K562 (cell line): Measurements from ENCODE around the gene CRB2. TPM values are rescaled to one million over a fixed set of nuclear protein-coding genes. Genes with fewer than 3 reads are reported as not detected.

Experiments used
- ATAC-seq: fragments of 200-7000 bp; cut with Tn5 transposase; 3 replicates; pipeline ENCODE4 v1.9.1; 2020; ENCODE audit warnings: moderate library complexity
- BruUV-seq: library from RNA; stranded (reverse); fragments of 400-500 nt; replicated peaks from 2 replicates; lab custom pipeline; 2021; lab: Mats Ljungman, UMichigan
- CTCF ChIA-PET: fragments of 300-600 bp; formaldehyde crosslinking; extraction: SDS; loops from one replicate; lab custom pipeline; 2021; ENCODE audit warnings: low intra/inter-chr PET ratio; lab: Yijun Ruan, JAX
- POLR2A ChIA-PET: fragments of 300-600, 350-650 bp; sonication (Branson Sonifier 250); formaldehyde crosslinking; extraction: SDS; loops from one replicate; lab custom pipeline; 2021; ENCODE audit warnings: antibody characterized with exemption, inconsistent platforms; lab: Yijun Ruan, JAX
- DNase-seq, 4 experiments: peaks; one replicate each; pipeline versions ENCODE4 v3.0.0 to v3.0.0-alpha.2; 2011 to 2018; ENCODE audit warnings: low spot score in 3 of 4, mixed read lengths in 3 of 4; ENCODE audit errors: extremely low read depth in 1 of 4
- FAIRE-seq: peaks from 2 replicates; lab custom pipeline; 2011; peaks lifted over from hg19 to GRCh38; lab: Jason Lieb, UNC
- H2AFZ ChIP-seq: 2 replicates; pipeline ENCODE4 v1.6.0; 2011; ENCODE audit warnings: low read depth, low read length, control low read depth, inconsistent platforms
- H3K27ac ChIP-seq: fragments of 200-600 bp; 3 replicates; pipeline ENCODE4 v1.8.0; 2011; ENCODE audit warnings: low read depth, mild to moderate bottlenecking, control low read depth, inconsistent platforms, low read length, moderate library complexity, mixed read lengths; ENCODE audit errors: extremely low read depth
- H3K27me3 ChIP-seq, 2 experiments: fragments of 300-600 bp in 1 of 2; 2 replicates in 1 of 2; 3 replicates in 1 of 2; pipeline versions ENCODE4 v1.6.0 to v1.8.0; 2011; ENCODE audit warnings: inconsistent platforms in 2 of 2, low read length in 2 of 2, mild to moderate bottlenecking in 1 of 2, mixed read lengths in 1 of 2, moderate library complexity in 1 of 2; ENCODE audit not compliant: control insufficient read depth in 2 of 2, insufficient read depth in 2 of 2
- H3K36me3 ChIP-seq: fragments of 300-600 bp; 3 replicates; pipeline ENCODE4 v1.8.0; 2011; ENCODE audit warnings: mild to moderate bottlenecking, low read length, inconsistent platforms; ENCODE audit not compliant: control insufficient read depth, insufficient read depth
- H3K4me1 ChIP-seq, 2 experiments: fragments of 200-600 bp in 1 of 2; replicated peaks in 1 of 2; 2 replicates in 1 of 2; 3 replicates in 1 of 2; pipeline versions ENCODE4 v1.5.1 to v1.8.0; 2011; ENCODE audit warnings: inconsistent platforms in 2 of 2, low read length in 2 of 2, mild to moderate bottlenecking in 1 of 2, mixed read lengths in 1 of 2, moderate library complexity in 1 of 2; ENCODE audit not compliant: control insufficient read depth in 2 of 2, insufficient read depth in 2 of 2
- H3K4me2 ChIP-seq: 2 replicates; pipeline ENCODE4 v1.6.1; 2011; ENCODE audit warnings: low read length, control low read depth, inconsistent platforms, mixed read lengths; ENCODE audit not compliant: insufficient read depth
- H3K4me3 ChIP-seq: fragments of 200-600 bp; sonication (generic), shearing (Covaris generic); 2 replicates; pipeline ENCODE4 v1.5.1; 2016; ENCODE audit warnings: control low read depth, inconsistent platforms
- H3K79me2 ChIP-seq: fragments of 200-600 bp; 3 replicates; pipeline ENCODE4 v1.8.0; 2011; ENCODE audit warnings: low read length, inconsistent platforms; ENCODE audit not compliant: control insufficient read depth, insufficient read depth
- H3K9ac ChIP-seq, 2 experiments: 2 replicates each; pipeline versions ENCODE4 v1.6.0 to v1.6.1; 2011; ENCODE audit warnings: low read depth in 2 of 2, low read length in 2 of 2, control low read depth in 1 of 2, inconsistent platforms in 1 of 2, mild to moderate bottlenecking in 1 of 2, mixed read lengths in 1 of 2; ENCODE audit not compliant: insufficient read depth in 1 of 2
- H3K9me1 ChIP-seq: one replicate; pipeline ENCODE4 v1.6.0; 2011; ENCODE audit warnings: inconsistent platforms, mild to moderate bottlenecking, low read length, moderate library complexity; ENCODE audit not compliant: control insufficient read depth, insufficient read depth
- H3K9me3 ChIP-seq: replicated peaks from 2 replicates; pipeline ENCODE4 v1.5.1; 2011; ENCODE audit warnings: low read depth, low read length, inconsistent platforms; ENCODE audit not compliant: control insufficient read depth, insufficient read depth
- H4K20me1 ChIP-seq: replicated peaks from 2 replicates; pipeline ENCODE4 v1.6.1; 2011; ENCODE audit warnings: low read length, inconsistent platforms, mixed read lengths; ENCODE audit not compliant: control insufficient read depth, insufficient read depth
- DLX4 ChIP-seq: fragments of 250-450 bp; sonication (Bioruptor Pico); IDR thresholded peaks from 2 replicates; pipeline ENCODE4 v1.6.1; 2021; ENCODE audit warnings: mild to moderate bottlenecking
- GTF2F1 ChIP-seq: IDR thresholded peaks from 2 replicates; pipeline ENCODE4 v1.6.1; 2011; ENCODE audit warnings: low read depth, low read length, improper control_type of control experiment
- HNRNPL ChIP-seq: fragments of 200-400 bp; formaldehyde crosslinking; IDR thresholded peaks from 2 replicates; pipeline ENCODE4 v1.6.1; 2017; ENCODE audit warnings: low read depth, mild to moderate bottlenecking, low read length
- RFX7 ChIP-seq: fragments of 250-450 bp; sonication (Bioruptor Pico); IDR thresholded peaks from 2 replicates; pipeline ENCODE4 v1.5.1; 2021; ENCODE audit warnings: mild to moderate bottlenecking
- SNAPC5 ChIP-seq: fragments of 250-450 bp; sonication (Bioruptor Pico); IDR thresholded peaks from 2 replicates; pipeline ENCODE4 v1.8.0; 2021; ENCODE audit warnings: moderate library complexity, mild to moderate bottlenecking, inconsistent platforms
- STAG1 ChIP-seq: sonication (generic); formaldehyde crosslinking; IDR thresholded peaks from 2 replicates; pipeline ENCODE4 v1.5.0; 2020; ENCODE audit warnings: missing genetic modification reagents, borderline replicate concordance
- TBL1XR1 ChIP-seq, 2 experiments: IDR thresholded peaks; 2 replicates each; pipeline ENCODE4 v1.6.1; 2012; ENCODE audit warnings: improper control_type of control experiment in 2 of 2, low read length in 2 of 2, mild to moderate bottlenecking in 1 of 2
- ZBTB7A ChIP-seq: IDR thresholded peaks from 2 replicates; pipeline ENCODE4 v1.6.1; 2011; ENCODE audit warnings: low read depth, mild to moderate bottlenecking, low read length, moderate library complexity, borderline replicate concordance; ENCODE audit not compliant: control insufficient read depth
- ZC3H11A ChIP-seq: IDR thresholded peaks from 2 replicates; pipeline ENCODE4 v1.6.1; 2012; ENCODE audit warnings: low read depth, low read length, improper control_type of control experiment
- ZEB2 ChIP-seq: fragments of 450-650 bp; IDR thresholded peaks from 2 replicates; pipeline ENCODE4 v1.6.1; 2016
- ZNF318 ChIP-seq, 2 experiments: fragments of 450-650 bp; IDR thresholded peaks; 2 replicates each; pipeline ENCODE4 v1.6.1; 2016; ENCODE audit warnings: mild to moderate bottlenecking in 2 of 2, borderline replicate concordance in 1 of 2, low read depth in 1 of 2, moderate library complexity in 1 of 2
- ZNF696 ChIP-seq: fragments of 250-450 bp; sonication (Bioruptor Pico); conservative IDR thresholded peaks from 2 replicates; pipeline ENCODE4 v1.4.0; 2020; ENCODE audit warnings: mild to moderate bottlenecking, moderate library complexity
- ZNF766 ChIP-seq: fragments of 200-800 bp; sonication (Bioruptor generic); conservative IDR thresholded peaks from 2 replicates; pipeline ENCODE4 v1.6.1; 2016; ENCODE audit warnings: missing genetic modification characterization, missing compliant biosample characterization
- WGBS: fragments of 100-300 bp; shearing (Covaris generic); methylation state at CpG from one replicate; pipeline ENCODE4 v1.1.6; 2016; ENCODE audit warnings: low coverage, mixed read lengths; ENCODE audit not compliant: insufficient coverage; ENCODE audit errors: missing lambda C conversion rate; 5-methylcytosine and 5-hydroxymethylcytosine counted together
- in situ Hi-C: fragments of 300-500 bp; cut with MboI; formaldehyde crosslinking; loops from 4 replicates; pipeline ENCODE4 v1.15.0; 2018; ENCODE audit warnings: inconsistent platforms, mixed read lengths
- intact Hi-C: fragments of 100-400 bp; cut with micrococcal nuclease; formaldehyde crosslinking; loops from 2 replicates; pipeline ENCODE4 v1.14.2; 2022
- polyA plus RNA-seq, 8 experiments: library from polyadenylated mRNA; depleted of rRNA in 4 of 8; stranded (reverse) in 5 of 8; unstranded in 3 of 8; fragments of >200 nt; fragmentation: Nextera tagmentation in 2 of 8; fragmentation: Illumina TruSeq in 1 of 8; extraction: Ambion mirVana in 2 of 8; extraction: Trizol in 1 of 8; gene quantifications; 2 replicates each; pipeline versions ENCODE4 v1.2.1 to v1.2.3, GENCODE V29; 2011 to 2014; ENCODE audit warnings: inconsistent platforms in 1 of 8, missing spikeins in 1 of 8
- total RNA-seq, 7 experiments: library from RNA; depleted of rRNA in 6 of 7; stranded (reverse); fragments of >200 nt in 6 of 7; fragmentation: Illumina TruSeq in 2 of 7; extraction: Trizol in 2 of 7; gene quantifications; 2 replicates each; pipeline versions ENCODE4 v1.2.1 to v1.2.3, GENCODE V29; 2011 to 2021; ENCODE audit warnings: low replicate concordance in 1 of 7

The CRB2 gene
- total and polyA plus RNA-seq, 9 of the 15 experiments (the other 6 are each of a cell fraction or from before 2014, with no cell fraction given): 0.13 to 1.2 (median 0.25) TPM; not detected in 2

- H3K4me2 ChIP-seq: peak overlapping the region; percentile 81
- peak overlapping the region; percentile 93 for H2AFZ ChIP-seq
- POLR2A ChIA-PET: no interaction called here
- no TSS peak for BruUV-seq
- ATAC-seq (peak; percentile 74), DNase-seq (peak; percentile 71 to 84 (median 74)), FAIRE-seq (peak; percentile 86)
- H3K9me3 ChIP-seq: no peaks in the 10 kb centered on the region
- no peaks in the 10 kb centered on the region for H3K79me2 ChIP-seq
- no peak overlapping the region for H3K4me3 ChIP-seq
- intact Hi-C loops: loop anchor here (2.0 kb wide), 2 partner anchors 39 to 75 kb away; partner anchors contain the start of gene STRBP
- H3K9me1 ChIP-seq: no peaks in the 10 kb centered on the region
- no peaks in the 10 kb centered on the region for H3K36me3 ChIP-seq
- no peaks in the 10 kb centered on the region for H3K27me3 ChIP-seq
- peak overlapping the region; percentile 58 to 86 for H3K9ac ChIP-seq
- peaks cover 43 to 56% of the 10 kb centered on the region in 2 experiments for H3K4me1 ChIP-seq
- CTCF ChIA-PET: interaction anchor here (1.0 kb wide), 1 partner anchor 262 kb away, joined by 4 read pairs; no protein-coding TSS in a partner anchor
- H4K20me1 ChIP-seq: no peaks in the 10 kb centered on the region
- H3K27ac ChIP-seq: peak overlapping the region; percentile 76
- in situ Hi-C loops: loop anchor here (10.0 kb wide), 1 partner anchor 519 kb away; the partner anchor contains the start of gene PDCL
- WGBS: 27% methylated on average over 13 of the region's 13 CpGs
- TF ChIP-seq STAG1: no peak
- TF ChIP-seq ZBTB7A: no peak
- no peak for TF ChIP-seq TBL1XR1 (IDR thresholded peaks at IDR 0.05; ENCODE audit: low read length in 2 of 2)
- no peak for TF ChIP-seq GTF2F1
- no peak for TF ChIP-seq SNAPC5 (CRISPR knock-in tag)
- TF ChIP-seq ZEB2: no peak
- TF ChIP-seq RFX7 (CRISPR knock-in tag): no peak
- TF ChIP-seq HNRNPL: no peak
- TF ChIP-seq ZNF318 (IDR thresholded peaks at IDR 0.05; ENCODE audit: borderline replicate concordance in 1 of 2, low read depth in 1 of 2): no peak
- no peak for TF ChIP-seq ZNF696 (CRISPR knock-in tag)
- TF ChIP-seq DLX4: no peak
- no peak for TF ChIP-seq ZNF766 (CRISPR knock-in tag)
- no peak for TF ChIP-seq ZC3H11A
Measured at GRCh38 chr9:123343443-123344191, 12.4 kb upstream of the CRB2 start.
